A549 treated with GW870086 at 1 μM for 4 hours (cell line): ENCODE measurements around the gene CRISP3. TPM values are rescaled to one million over a fixed set of nuclear protein-coding genes. Genes with fewer than 3 reads are reported as not detected.

Experiments used
- total RNA-seq: library from RNA; stranded (reverse); fragments of 200-300 nt; extraction: Qiagen RNA extraction; gene quantifications from 5 replicates; pipeline ENCODE4 v1.2.3, GENCODE V29; 2022; ENCODE audit warnings: low read depth

Gene CRISP3
- total RNA-seq: not detected in 5 replicates

GRCh38 chr6:49744259-49744658 lies at the start of gene CRISP3:
TSS of gene CRISP3 (minus strand) at chr6:49744388. CDS start at chr6:49744367, 21 bp downstream.

DNA sequence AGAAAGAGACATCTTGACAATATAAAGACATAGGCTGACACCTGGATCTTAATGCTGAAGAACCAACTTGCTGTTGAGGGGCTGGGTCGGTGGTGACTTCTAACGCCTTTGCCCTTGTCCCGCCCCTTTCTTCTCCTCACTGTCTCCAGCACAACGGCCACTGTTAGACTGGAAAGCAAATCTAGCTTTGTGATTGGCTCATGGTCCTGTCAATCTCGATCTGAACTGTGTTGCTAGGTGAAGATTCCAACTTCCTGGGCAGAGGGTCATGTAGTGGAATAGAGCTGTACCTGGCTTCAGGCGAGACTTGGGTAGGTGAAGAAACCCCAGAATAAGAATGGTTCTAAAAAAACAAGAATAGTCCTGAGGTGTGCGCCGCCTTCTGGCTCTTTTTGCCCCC lies 43.0 kb upstream of the CRISP3 start, which contains the start of gene PGK2:
TSS of gene PGK2 (minus strand) at position 110 of the 400 bp plus-strand sequence. CDS start at position 12, 98 bp downstream.

GRCh38 chr6:49713346-49713745 lies 30.8 kb downstream of the CRISP3 start, which contains the start of gene CRISP2:
TSS of gene CRISP2 (minus strand) at chr6:49713543. CDS start at chr6:49709196, 4,347 bp downstream.

Other genes with a start within 250 kb of the CRISP3 start
- gene GLYATL3, start 244.5 kb downstream of the CRISP3 start, total RNA-seq: not detected in 5 replicates
- gene C6orf141, start 193.7 kb downstream of the CRISP3 start, total RNA-seq: 10.2 to 11.5 TPM (median 11.1 TPM) in 5 replicates
- gene RHAG, start 107.5 kb downstream of the CRISP3 start, total RNA-seq: 0.06 to 0.15 TPM (median 0.09 TPM) in 3 of 5 replicates, not detected in the others
- gene CRISP2, start 30.8 kb downstream of the CRISP3 start, total RNA-seq: not detected in 5 replicates
- gene PGK2, start 42.9 kb upstream of the CRISP3 start, total RNA-seq: not detected in 5 replicates
- not detected in 5 replicates for gene CRISP1, start 122.1 kb upstream of the CRISP3 start, total RNA-seq
- not detected in 5 replicates for gene DEFB114, start 219.8 kb upstream of the CRISP3 start, total RNA-seq
- not detected in 5 replicates for gene DEFB113, start 225.2 kb upstream of the CRISP3 start, total RNA-seq